DOHH2 (cell line): Measurements from ENCODE around the gene FNIP2.
A peak's percentile ranks its signal among the peaks of the same experiment; 100 is the strongest.

ENCODE experiments used
- H3F3A ChIP-seq: fragments of 200-600 bp; sonication (generic), shearing (Covaris generic); 2 replicates; pipeline ENCODE4 v1.6.0; 2016; ENCODE audit warnings: antibody characterized with exemption, mild to moderate bottlenecking; ENCODE audit not compliant: control insufficient read depth, insufficient read depth
- H3K27ac ChIP-seq: fragments of 200-600 bp; sonication (generic); 2 replicates; pipeline ENCODE4 v1.5.1; 2014; ENCODE audit warnings: low read depth, mild to moderate bottlenecking, low read length, moderate library complexity
- H3K27me3 ChIP-seq: fragments of 200-600 bp; sonication (generic); 2 replicates; pipeline ENCODE4 v1.6.1; 2014; ENCODE audit warnings: mild to moderate bottlenecking, low read length, mixed read lengths; ENCODE audit not compliant: control insufficient read depth
- H3K36me3 ChIP-seq: fragments of 200-600 bp; sonication (generic); 2 replicates; pipeline ENCODE4 v1.6.1; 2014; ENCODE audit warnings: mild to moderate bottlenecking, low read length, moderate library complexity, mixed read lengths; ENCODE audit not compliant: control insufficient read depth
- H3K4me1 ChIP-seq: fragments of 200-600 bp; sonication (generic); 2 replicates; pipeline ENCODE4 v1.6.1; 2014; ENCODE audit warnings: mild to moderate bottlenecking, low read length, mixed read lengths; ENCODE audit not compliant: control insufficient read depth
- H3K4me2 ChIP-seq: fragments of 200-600 bp; sonication (generic); 2 replicates; pipeline ENCODE4 v1.6.0; 2014; ENCODE audit warnings: mild to moderate bottlenecking, low read length, moderate library complexity
- H3K4me3 ChIP-seq: fragments of 200-600 bp; sonication (generic); 2 replicates; pipeline ENCODE4 v1.5.1; 2014; ENCODE audit warnings: mild to moderate bottlenecking, low read length, mixed read lengths
- H3K79me2 ChIP-seq: fragments of 200-600 bp; sonication (generic); 2 replicates; pipeline ENCODE4 v1.6.1; 2014; ENCODE audit warnings: mild to moderate bottlenecking, low read length, mixed read lengths; ENCODE audit not compliant: control insufficient read depth
- H3K9me2 ChIP-seq: fragments of 200-600 bp; sonication (generic); replicated peaks from 2 replicates; pipeline ENCODE4 v1.6.1; 2014; ENCODE audit warnings: mild to moderate bottlenecking, low read length, mixed read lengths; ENCODE audit not compliant: control insufficient read depth
- H3K9me3 ChIP-seq: fragments of 200-600 bp; sonication (generic); 2 replicates; pipeline ENCODE4 v1.6.1; 2014; ENCODE audit warnings: antibody characterized with exemption, low read length, mixed read lengths; ENCODE audit not compliant: control insufficient read depth, insufficient read depth
- H4K20me1 ChIP-seq: fragments of 200-600 bp; sonication (generic); 2 replicates; pipeline ENCODE4 v1.6.0; 2014; ENCODE audit warnings: low read depth, mild to moderate bottlenecking, antibody characterized with exemption, low read length, moderate library complexity; ENCODE audit not compliant: control insufficient read depth, insufficient read depth
- EZH2phosphoT487 ChIP-seq: fragments of 200-600 bp; sonication (generic); IDR thresholded peaks from 2 replicates; pipeline ENCODE4 v1.6.1; 2017; ENCODE audit warnings: borderline replicate concordance, mild to moderate bottlenecking, antibody characterized with exemption, low read length, moderate library complexity, mixed read lengths
- TF ChIP-seq, protein P1 (sequence below): fragments of 200-600 bp; sonication (generic); IDR thresholded peaks from one replicate; pipeline ENCODE4 v1.5.1; 2014; ENCODE audit warnings: antibody characterized with exemption, mild to moderate bottlenecking, low read depth, low read length; ENCODE audit not compliant: poor library complexity, severe bottlenecking

The FNIP2 gene

DNA sequence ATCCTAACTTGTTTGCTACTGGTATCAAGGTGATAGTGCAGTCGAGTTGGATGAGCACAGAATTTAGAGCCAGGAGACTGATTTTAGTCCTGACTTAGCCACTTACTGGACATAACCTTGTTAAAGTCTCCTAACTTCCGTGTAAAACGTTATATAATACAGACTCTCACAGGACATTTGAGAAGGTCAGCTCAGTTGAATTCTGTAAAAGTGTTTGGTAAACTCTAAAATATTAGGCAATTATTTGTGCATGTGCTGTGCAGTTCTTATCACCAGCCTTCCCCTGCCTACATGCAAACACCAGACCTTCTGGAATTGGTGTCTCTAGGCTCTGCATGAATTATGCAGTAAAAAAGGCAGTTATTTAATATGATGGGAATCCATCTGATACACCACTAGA lies 45.4 kb downstream of the FNIP2 start:
- H3K4me3 ChIP-seq = no peak overlapping the region

DNA sequence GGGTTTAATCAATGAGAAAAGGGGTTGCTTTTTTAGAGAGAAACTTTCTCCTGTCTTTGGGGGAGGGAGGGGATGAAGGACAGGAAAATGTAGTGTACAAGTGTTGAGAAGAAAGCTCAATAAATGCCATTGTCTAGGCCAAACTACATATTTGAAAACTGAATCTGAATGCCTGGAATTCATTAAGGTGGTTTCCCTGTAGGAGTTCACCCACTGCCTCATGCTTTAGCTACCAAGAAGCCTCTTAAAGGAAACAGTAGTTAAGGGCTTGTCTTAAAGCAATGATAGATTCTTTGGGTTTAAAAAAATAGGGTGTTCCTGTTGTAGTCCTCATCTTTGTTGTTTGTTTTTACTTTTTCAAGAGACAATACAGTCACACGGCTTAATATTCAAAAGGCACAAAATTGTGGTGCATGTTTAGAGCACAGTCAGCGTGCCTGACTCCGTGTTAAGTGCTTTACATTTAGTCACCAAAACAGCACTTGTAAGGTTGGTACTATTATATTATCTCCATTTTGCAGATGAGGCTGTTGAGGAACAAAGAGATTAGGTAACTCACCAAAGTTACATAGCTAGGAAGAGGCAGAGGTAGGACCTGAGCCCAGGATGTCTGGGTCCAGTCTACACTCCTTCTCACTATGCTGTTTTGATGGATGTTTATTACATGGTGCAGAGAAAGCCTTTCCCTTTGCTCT lies 46.0 kb downstream of the FNIP2 start:
- Histone ChIP-seq H3K4me1 (peaks cover 40% of the 10 kb centered on the region), H3K27me3 (no peaks in the 10 kb centered on the region), H3K79me2 (no peaks in the 10 kb centered on the region), H3K36me3 (no peaks in the 10 kb centered on the region), H3K4me2 (no peak overlapping the region), H3F3A (no peaks in the 10 kb centered on the region), H3K9me3 (no peaks in the 10 kb centered on the region), H3K9me2 (no peaks in the 10 kb centered on the region), H3K4me3 (no peak overlapping the region), H4K20me1 (no peaks in the 10 kb centered on the region), H3K27ac (no peak overlapping the region)
- no peak for TF ChIP-seq EZH2phosphoT487
- TF ChIP-seq, protein P1, sequence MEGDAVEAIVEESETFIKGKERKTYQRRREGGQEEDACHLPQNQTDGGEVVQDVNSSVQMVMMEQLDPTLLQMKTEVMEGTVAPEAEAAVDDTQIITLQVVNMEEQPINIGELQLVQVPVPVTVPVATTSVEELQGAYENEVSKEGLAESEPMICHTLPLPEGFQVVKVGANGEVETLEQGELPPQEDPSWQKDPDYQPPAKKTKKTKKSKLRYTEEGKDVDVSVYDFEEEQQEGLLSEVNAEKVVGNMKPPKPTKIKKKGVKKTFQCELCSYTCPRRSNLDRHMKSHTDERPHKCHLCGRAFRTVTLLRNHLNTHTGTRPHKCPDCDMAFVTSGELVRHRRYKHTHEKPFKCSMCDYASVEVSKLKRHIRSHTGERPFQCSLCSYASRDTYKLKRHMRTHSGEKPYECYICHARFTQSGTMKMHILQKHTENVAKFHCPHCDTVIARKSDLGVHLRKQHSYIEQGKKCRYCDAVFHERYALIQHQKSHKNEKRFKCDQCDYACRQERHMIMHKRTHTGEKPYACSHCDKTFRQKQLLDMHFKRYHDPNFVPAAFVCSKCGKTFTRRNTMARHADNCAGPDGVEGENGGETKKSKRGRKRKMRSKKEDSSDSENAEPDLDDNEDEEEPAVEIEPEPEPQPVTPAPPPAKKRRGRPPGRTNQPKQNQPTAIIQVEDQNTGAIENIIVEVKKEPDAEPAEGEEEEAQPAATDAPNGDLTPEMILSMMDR = no peak

More for the DNA sequence above, 45.4 kb downstream of the FNIP2 start:
- Histone ChIP-seq H3K4me2 (no peak overlapping the region), H3K9me3 (no peaks in the 10 kb centered on the region), H3K36me3 (no peaks in the 10 kb centered on the region), H3K27ac (no peak overlapping the region), H3K27me3 (no peaks in the 10 kb centered on the region), H3K9me2 (no peaks in the 10 kb centered on the region), H3K79me2 (no peaks in the 10 kb centered on the region), H4K20me1 (no peaks in the 10 kb centered on the region), H3K4me1 (peaks cover 46% of the 10 kb centered on the region), H3F3A (no peaks in the 10 kb centered on the region)
- TF ChIP-seq EZH2phosphoT487 = no peak
- TF ChIP-seq, protein P1 = no peak

DNA sequence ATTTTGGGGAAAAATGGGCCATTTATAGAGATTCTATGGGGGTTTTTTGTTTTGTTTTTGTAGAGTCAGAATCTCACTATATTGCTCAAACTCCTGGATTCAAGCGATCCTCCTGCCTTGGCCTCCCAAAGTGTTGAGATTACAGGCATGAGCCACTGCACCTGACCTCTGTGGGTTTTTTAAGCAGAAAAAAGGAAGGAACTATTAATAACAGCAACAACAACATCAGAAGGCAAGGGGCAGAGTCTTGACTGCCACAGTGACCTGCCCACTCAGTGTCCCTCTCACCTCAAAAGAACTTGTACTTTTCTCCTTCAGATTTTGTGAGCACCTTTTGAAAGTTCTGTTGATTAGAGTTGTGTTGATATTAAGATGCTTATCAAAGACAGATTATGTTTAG lies 48.1 kb downstream of the FNIP2 start:
- Histone ChIP-seq H3K9me2 (no peaks in the 10 kb centered on the region), H3K27me3 (no peaks in the 10 kb centered on the region), H3K4me2 (peak overlapping the region; percentile 15; the same call in 1 of the 2 replicates), H3K27ac (no peak overlapping the region), H3K4me3 (no peak overlapping the region), H3K9me3 (no peaks in the 10 kb centered on the region), H4K20me1 (no peaks in the 10 kb centered on the region), H3K4me1 (peaks cover 19% of the 10 kb centered on the region), H3K79me2 (no peaks in the 10 kb centered on the region), H3F3A (no peaks in the 10 kb centered on the region), H3K36me3 (no peaks in the 10 kb centered on the region)
- TF ChIP-seq EZH2phosphoT487 = no peak
- TF ChIP-seq, protein P1 = no peak
